Spleen (tissue), 7 donors: Measurements from ENCODE around the gene INKA2.

Experiments used
- POLR2A ChIP-seq, 3 donors: fragments of 450-650 bp; IDR thresholded peaks; one replicate each; pipeline ENCODE4 v1.5.1; 2017; ENCODE audit warnings: antibody characterized with exemption in 3 of 3, mild to moderate bottlenecking in 1 of 3
- TF ChIP-seq, protein P1 (sequence below), 11 experiments: fragments of 200-600 bp in 7 of 11; fragments of 450-650 bp in 4 of 11; sonication (generic) in 4 of 11; IDR thresholded peaks in 8 of 11; conservative IDR thresholded peaks in 3 of 11; 1 replicate in 7 of 11; 2 replicates in 4 of 11; pipeline versions ENCODE4 v1.4.0 to v1.8.0; 2016 to 2021; ENCODE audit warnings: antibody characterized with exemption in 11 of 11, inconsistent platforms in 4 of 11, mild to moderate bottlenecking in 1 of 11
- donor health status: DM: no; HTN: no; CAD: no; lungs with moderate emphysema.
- donor health status: DM: no; HTN: no; CAD: no.
- donor health status: DM: no; HTN: no; CAD: no.

GRCh38 chr1:111735858-111736544, 3.2 kb downstream of the INKA2 start:
- TF ChIP-seq, protein P1, sequence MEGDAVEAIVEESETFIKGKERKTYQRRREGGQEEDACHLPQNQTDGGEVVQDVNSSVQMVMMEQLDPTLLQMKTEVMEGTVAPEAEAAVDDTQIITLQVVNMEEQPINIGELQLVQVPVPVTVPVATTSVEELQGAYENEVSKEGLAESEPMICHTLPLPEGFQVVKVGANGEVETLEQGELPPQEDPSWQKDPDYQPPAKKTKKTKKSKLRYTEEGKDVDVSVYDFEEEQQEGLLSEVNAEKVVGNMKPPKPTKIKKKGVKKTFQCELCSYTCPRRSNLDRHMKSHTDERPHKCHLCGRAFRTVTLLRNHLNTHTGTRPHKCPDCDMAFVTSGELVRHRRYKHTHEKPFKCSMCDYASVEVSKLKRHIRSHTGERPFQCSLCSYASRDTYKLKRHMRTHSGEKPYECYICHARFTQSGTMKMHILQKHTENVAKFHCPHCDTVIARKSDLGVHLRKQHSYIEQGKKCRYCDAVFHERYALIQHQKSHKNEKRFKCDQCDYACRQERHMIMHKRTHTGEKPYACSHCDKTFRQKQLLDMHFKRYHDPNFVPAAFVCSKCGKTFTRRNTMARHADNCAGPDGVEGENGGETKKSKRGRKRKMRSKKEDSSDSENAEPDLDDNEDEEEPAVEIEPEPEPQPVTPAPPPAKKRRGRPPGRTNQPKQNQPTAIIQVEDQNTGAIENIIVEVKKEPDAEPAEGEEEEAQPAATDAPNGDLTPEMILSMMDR (IDR thresholded peaks at IDR 0.05 in 8 of 11, conservative IDR thresholded peaks at IDR 0.05 in 3 of 11) = no peak
- TF ChIP-seq POLR2A (IDR thresholded peaks at IDR 0.05) = no peak
